Lower leg skin (tissue), 4 donors: ENCODE measurements around the gene HSPG2. TPM values are rescaled to one million over a fixed set of nuclear protein-coding genes. Genes with fewer than 3 reads are reported as not detected.
"Not testable (repeated sequence)": the region's sequence is repeated elsewhere in the genome, so short reads cannot be mapped to it uniquely, and the experiment has no call there.

ENCODE experiments used
- DNase-seq, 2 donors: peaks; one replicate each; pipeline ENCODE4 v3.0.0-alpha.2; 2019; ENCODE audit warnings: low spot score in 2 of 2
- H3K4me3 ChIP-seq: fragments of 200-600 bp; sonication (generic); 2 replicates; pipeline ENCODE4 v1.5.1; 2017; ENCODE audit warnings: mild to moderate bottlenecking, low read depth; ENCODE audit not compliant: poor library complexity, severe bottlenecking
- CTCF ChIP-seq, 3 donors: fragments of 450-650 bp; IDR thresholded peaks; one replicate each; pipeline ENCODE4 v1.5.1; 2016; ENCODE audit warnings: antibody characterized with exemption in 3 of 3, mild to moderate bottlenecking in 3 of 3, moderate library complexity in 2 of 3
- POLR2A ChIP-seq, 2 donors: fragments of 450-650 bp; IDR thresholded peaks; one replicate each; pipeline ENCODE4 v1.6.1; 2016 to 2017; ENCODE audit warnings: antibody characterized with exemption in 2 of 2, mild to moderate bottlenecking in 1 of 2, moderate library complexity in 1 of 2
- WGBS, 2 donors: methylation state at CpG; one replicate each; pipeline ENCODE4 v1.1.5; 2018; 5-methylcytosine and 5-hydroxymethylcytosine counted together
- intact Hi-C: fragments of 100-400 bp; cut with DNase I; formaldehyde crosslinking; loops from one replicate; pipeline ENCODE4 v1.15.0; 2023; ENCODE audit warnings: low total_unique reads
- total RNA-seq, 4 donors: library from RNA; depleted of rRNA; stranded (reverse); fragments of >200 nt; gene quantifications; one replicate each; pipeline ENCODE4 v1.1.0, GENCODE V29; 2016

Gene HSPG2
- total RNA-seq, 4 donors from 2014 or later, result 67.9 to 171 (median 99.6) TPM

- H3K4me3 ChIP-seq, result no peak overlapping the region
- intact Hi-C loops, result no loop called here
- WGBS, 2 donors, result 86 to 93% methylated on average over 3 to 7 of the region's 7 CpGs
- DNase-seq, result no peak
- no peak for TF ChIP-seq POLR2A (IDR thresholded peaks at IDR 0.05)
- TF ChIP-seq CTCF (IDR thresholded peaks at IDR 0.05), result no peak
These were observed 13.6 kb upstream of the HSPG2 start for GRCh38 chr1:21950734-21951133.

- WGBS, 2 donors, result 55 to 68% methylated on average over 11 of the region's 11 CpGs
- no peak overlapping the region for H3K4me3 ChIP-seq
- no peak for DNase-seq
- intact Hi-C loops, result no loop called here
- no peak for TF ChIP-seq POLR2A (IDR thresholded peaks at IDR 0.05)
- no peak for TF ChIP-seq CTCF (IDR thresholded peaks at IDR 0.05)
These were observed 9.9 kb upstream of the HSPG2 start for GRCh38 chr1:21946836-21947587.

GRCh38 chr1:21944733-21945073 is 7.6 kb upstream of the HSPG2 start:
- intact Hi-C loops, result loop anchor here (5.0 kb wide), 1 partner anchor 1358 kb away; no protein-coding TSS in a partner anchor
- DNase-seq, result no peak

GRCh38 chr1:21942959-21943640 is 6.0 kb upstream of the HSPG2 start:
- not testable (repeated sequence) for DNase-seq, H3K4me3 ChIP-seq
- intact Hi-C loops, result loop anchor here (5.0 kb wide), 1 partner anchor 1359 kb away; no protein-coding TSS in a partner anchor
- WGBS, 2 donors, result 74 to 84% methylated on average over 19 of the region's 19 CpGs

More at GRCh38 chr1:21944733-21945073, 7.6 kb upstream of the HSPG2 start:
- TF ChIP-seq POLR2A (IDR thresholded peaks at IDR 0.05), result no peak
- TF ChIP-seq CTCF (IDR thresholded peaks at IDR 0.05), result no peak
- 57 to 75% methylated on average over 3 of the region's 3 CpGs for WGBS, 2 donors
- no peak overlapping the region for H3K4me3 ChIP-seq

GRCh38 chr1:21942464-21942863 is 5.4 kb upstream of the HSPG2 start:
- 79 to 83% methylated on average over 10 of the region's 10 CpGs for WGBS, 2 donors
- no peak for DNase-seq
- intact Hi-C loops, result loop anchor here (5.0 kb wide), 1 partner anchor 1360 kb away; no protein-coding TSS in a partner anchor
- TF ChIP-seq CTCF (IDR thresholded peaks at IDR 0.05), result no peak
- TF ChIP-seq POLR2A (IDR thresholded peaks at IDR 0.05), result no peak
- no peak overlapping the region for H3K4me3 ChIP-seq

- intact Hi-C loops, result loop anchor here (5.0 kb wide), 1 partner anchor 1361 kb away; no protein-coding TSS in a partner anchor
- 83 to 86% methylated on average over 5 of the region's 5 CpGs for WGBS, 2 donors
- H3K4me3 ChIP-seq, result no peak overlapping the region
- DNase-seq, result no peak
- TF ChIP-seq POLR2A (IDR thresholded peaks at IDR 0.05), result no peak
- TF ChIP-seq CTCF (IDR thresholded peaks at IDR 0.05), result no peak
These were observed 4.3 kb upstream of the HSPG2 start for GRCh38 chr1:21941370-21941769.
